HG03159 (cell line): ENCODE data around the gene TACC3.

Experiments
- ATAC-seq: cut with Tn5 transposase; IDR thresholded peaks from one replicate; pipeline ENCODE4 v1.9.1; 2021; ENCODE audit warnings: mild to moderate bottlenecking, moderate library complexity; ENCODE audit not compliant: unreplicated experiment

TACC3 gene

GRCh38 chr4:1721666-1722550 lies 587 bp downstream of the TACC3 start:
- no peak for ATAC-seq

GRCh38 chr4:1722551-1723118 lies 1.3 kb downstream of the TACC3 start:
- ATAC-seq, result no peak

GRCh38 chr4:1723131-1723801 lies 1.9 kb downstream of the TACC3 start:
- ATAC-seq, result no peak

- ATAC-seq, result no peak
Observed at GRCh38 chr4:1725521-1725920, 4.2 kb downstream of the TACC3 start.

GRCh38 chr4:1726146-1726934 lies 5.0 kb downstream of the TACC3 start:
- no peak for ATAC-seq

- no peak for ATAC-seq
Observed at GRCh38 chr4:1727117-1728031, 6.1 kb downstream of the TACC3 start.

- no peak for ATAC-seq
Observed at GRCh38 chr4:1728061-1728980, 7.0 kb downstream of the TACC3 start.

GRCh38 chr4:1730532-1731135 lies 9.3 kb downstream of the TACC3 start:
- ATAC-seq, result no peak

GRCh38 chr4:1731180-1731579 lies 9.9 kb downstream of the TACC3 start:
- no peak for ATAC-seq

GRCh38 chr4:1732911-1733310 lies 11.6 kb downstream of the TACC3 start:
- no peak for ATAC-seq

GRCh38 chr4:1735215-1735614 lies 13.9 kb downstream of the TACC3 start:
- no peak for ATAC-seq

GRCh38 chr4:1736812-1737211 lies 15.5 kb downstream of the TACC3 start:
- no peak for ATAC-seq

GRCh38 chr4:1737666-1738065 lies 16.3 kb downstream of the TACC3 start:
- no peak for ATAC-seq

GRCh38 chr4:1738410-1738809 lies 17.1 kb downstream of the TACC3 start:
- ATAC-seq, result no peak

GRCh38 chr4:1739358-1739757 lies 18.0 kb downstream of the TACC3 start:
- no peak for ATAC-seq

GRCh38 chr4:1740021-1740545 lies 18.8 kb downstream of the TACC3 start:
- no peak for ATAC-seq

- no peak for ATAC-seq
Observed at GRCh38 chr4:1741208-1741607, 19.9 kb downstream of the TACC3 start.

GRCh38 chr4:1743551-1743950 lies 22.2 kb downstream of the TACC3 start:
- ATAC-seq, result no peak
